Measurements from ENCODE around the gene REM2.

Gene REM2

GRCh38 chr14:22861651-22862050 is 21.4 kb upstream of the REM2 start:
- Histone ChIP-seq H3K79me2 (no peaks in the 10 kb centered on the region), H3K4me1 (no peaks in the 10 kb centered on the region), H2AFZ (no peak overlapping the region), H3K9ac (no peak overlapping the region), H3K4me2 (ENCODE audit: low read length) (no peak overlapping the region), H3K36me3 (ENCODE audit: control insufficient read depth, insufficient read depth, low read length) (no peaks in the 10 kb centered on the region), H3K27me3 (ENCODE audit: control insufficient read depth, insufficient read depth, low read length) (no peaks in the 10 kb centered on the region), H3K27ac (no peak overlapping the region), H3K4me3 (ENCODE audit: low read depth, low read length) (no peak overlapping the region), H3K9me3 (ENCODE audit: control insufficient read depth, low read length) (no peaks in the 10 kb centered on the region)
- no peak for TF ChIP-seq CTCF (IDR thresholded peaks at IDR 0.05)

GRCh38 chr14:22864979-22865378 is 18.0 kb upstream of the REM2 start:
- Histone ChIP-seq H3K79me2 (no peaks in the 10 kb centered on the region), H3K36me3 (ENCODE audit: control insufficient read depth, insufficient read depth, low read length) (no peaks in the 10 kb centered on the region), H2AFZ (no peak overlapping the region), H3K9ac (no peak overlapping the region), H3K27me3 (ENCODE audit: control insufficient read depth, insufficient read depth, low read length) (no peaks in the 10 kb centered on the region), H3K4me1 (no peaks in the 10 kb centered on the region), H3K9me3 (ENCODE audit: control insufficient read depth, low read length) (no peaks in the 10 kb centered on the region), H3K4me3 (ENCODE audit: low read depth, low read length) (no peak overlapping the region), H3K27ac (no peak overlapping the region), H3K4me2 (ENCODE audit: low read length) (no peak overlapping the region)
- no peak for TF ChIP-seq CTCF (IDR thresholded peaks at IDR 0.05)

GRCh38 chr14:22865424-22866405 is 17.3 kb upstream of the REM2 start:
- no peak overlapping the region for H3K9ac ChIP-seq
- no peaks in the 10 kb centered on the region for H3K36me3 ChIP-seq (ENCODE audit: control insufficient read depth, insufficient read depth, low read length)
- H3K27me3 ChIP-seq (ENCODE audit: control insufficient read depth, insufficient read depth, low read length), result no peaks in the 10 kb centered on the region
- H3K4me3 ChIP-seq (ENCODE audit: low read depth, low read length), result no peak overlapping the region
- TF ChIP-seq CTCF (IDR thresholded peaks at IDR 0.05), result no peak
- peak overlapping the region; percentile 1 for H2AFZ ChIP-seq
- H3K4me2 ChIP-seq (ENCODE audit: low read length), result no peak overlapping the region
- H3K9me3 ChIP-seq (ENCODE audit: control insufficient read depth, low read length), result no peaks in the 10 kb centered on the region
- peaks cover 5% of the 10 kb centered on the region for H3K4me1 ChIP-seq
- H3K27ac ChIP-seq, result no peak overlapping the region
- H3K79me2 ChIP-seq, result no peaks in the 10 kb centered on the region

- Histone ChIP-seq H2AFZ (no peak overlapping the region), H3K27me3 (ENCODE audit: control insufficient read depth, insufficient read depth, low read length) (no peaks in the 10 kb centered on the region), H3K4me2 (ENCODE audit: low read length) (no peak overlapping the region), H3K27ac (no peak overlapping the region), H3K4me3 (ENCODE audit: low read depth, low read length) (no peak overlapping the region), H3K9ac (no peak overlapping the region), H3K79me2 (no peaks in the 10 kb centered on the region), H3K9me3 (ENCODE audit: control insufficient read depth, low read length) (no peaks in the 10 kb centered on the region), H3K36me3 (ENCODE audit: control insufficient read depth, insufficient read depth, low read length) (no peaks in the 10 kb centered on the region), H3K4me1 (peaks cover 7% of the 10 kb centered on the region)
- no peak for TF ChIP-seq CTCF (IDR thresholded peaks at IDR 0.05)
Measured at GRCh38 chr14:22866874-22867273, 16.1 kb upstream of the REM2 start.
